DOHH2 (cell line): Measurements from ENCODE around the gene SRCAP.

ENCODE experiments used
- EZH2phosphoT487 ChIP-seq: fragments of 200-600 bp; sonication (generic); IDR thresholded peaks from 2 replicates; pipeline ENCODE4 v1.6.1; 2017; ENCODE audit warnings: borderline replicate concordance, mild to moderate bottlenecking, antibody characterized with exemption, low read length, moderate library complexity, mixed read lengths
- TF ChIP-seq, protein P1 (sequence below): fragments of 200-600 bp; sonication (generic); IDR thresholded peaks from one replicate; pipeline ENCODE4 v1.5.1; 2014; ENCODE audit warnings: antibody characterized with exemption, mild to moderate bottlenecking, low read depth, low read length; ENCODE audit not compliant: poor library complexity, severe bottlenecking

DNA sequence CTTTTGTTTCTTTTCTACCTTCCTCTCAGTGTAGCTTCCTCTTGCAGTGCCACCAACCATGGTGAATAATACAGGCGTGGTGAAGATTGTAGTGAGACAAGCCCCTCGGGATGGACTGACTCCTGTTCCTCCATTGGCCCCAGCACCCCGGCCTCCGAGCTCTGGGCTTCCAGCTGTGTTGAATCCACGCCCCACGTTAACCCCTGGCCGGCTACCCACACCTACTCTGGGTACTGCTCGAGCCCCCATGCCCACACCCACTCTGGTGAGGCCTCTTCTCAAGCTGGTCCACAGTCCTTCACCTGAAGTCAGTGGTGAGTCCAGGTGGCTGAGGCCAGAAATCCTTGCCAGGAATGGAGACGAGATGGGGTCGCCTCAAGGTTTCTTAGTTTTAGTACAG, 23.9 kb downstream of the SRCAP start:
- TF ChIP-seq, protein P1, sequence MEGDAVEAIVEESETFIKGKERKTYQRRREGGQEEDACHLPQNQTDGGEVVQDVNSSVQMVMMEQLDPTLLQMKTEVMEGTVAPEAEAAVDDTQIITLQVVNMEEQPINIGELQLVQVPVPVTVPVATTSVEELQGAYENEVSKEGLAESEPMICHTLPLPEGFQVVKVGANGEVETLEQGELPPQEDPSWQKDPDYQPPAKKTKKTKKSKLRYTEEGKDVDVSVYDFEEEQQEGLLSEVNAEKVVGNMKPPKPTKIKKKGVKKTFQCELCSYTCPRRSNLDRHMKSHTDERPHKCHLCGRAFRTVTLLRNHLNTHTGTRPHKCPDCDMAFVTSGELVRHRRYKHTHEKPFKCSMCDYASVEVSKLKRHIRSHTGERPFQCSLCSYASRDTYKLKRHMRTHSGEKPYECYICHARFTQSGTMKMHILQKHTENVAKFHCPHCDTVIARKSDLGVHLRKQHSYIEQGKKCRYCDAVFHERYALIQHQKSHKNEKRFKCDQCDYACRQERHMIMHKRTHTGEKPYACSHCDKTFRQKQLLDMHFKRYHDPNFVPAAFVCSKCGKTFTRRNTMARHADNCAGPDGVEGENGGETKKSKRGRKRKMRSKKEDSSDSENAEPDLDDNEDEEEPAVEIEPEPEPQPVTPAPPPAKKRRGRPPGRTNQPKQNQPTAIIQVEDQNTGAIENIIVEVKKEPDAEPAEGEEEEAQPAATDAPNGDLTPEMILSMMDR = no peak
- TF ChIP-seq EZH2phosphoT487 = no peak
